ENCODE results near the gene PAQR4. TPM values are rescaled to one million over a fixed set of nuclear protein-coding genes. Genes with fewer than 3 reads are reported as not detected.
A peak's percentile ranks its signal among the peaks of the same experiment; 100 is the strongest.

The PAQR4 gene
- total RNA-seq, 2 donors from 2014 or later, result 30.5 to 32.0 TPM

GRCh38 chr16:2950773-2951172 lies 18.4 kb upstream of the PAQR4 start:
- Mint-ChIP-seq H3K36me3 (ENCODE audit: low read depth) (peaks cover 16% of the 10 kb centered on the region), H3K27me3 (ENCODE audit: insufficient read depth) (no peaks in the 10 kb centered on the region), H3K4me3 (no peak overlapping the region), H3K9me3 (peaks cover 9% of the 10 kb centered on the region), H3K4me1 (peaks cover 9% of the 10 kb centered on the region), H3K27ac (no peak overlapping the region)
- no peak for DNase-seq
- no peak overlapping the region for H3K9ac ChIP-seq (ENCODE audit: extremely low read depth, low read length, poor library complexity, severe bottlenecking)
- TF ChIP-seq CTCF (conservative IDR thresholded peaks at IDR 0.05), result peak; percentile 15
- no peak overlapping the region for H3K4me3 ChIP-seq (ENCODE audit: low read length)
- WGBS, 2 experiments (ENCODE audit: insufficient coverage in 1 of 2, insufficient read length in 1 of 2), result 90 to 92% methylated on average over 8 to 16 of the region's 16 CpGs
- H3K27ac ChIP-seq (ENCODE audit: low read depth, low read length), result no peak overlapping the region
- H3K9me3 ChIP-seq (ENCODE audit: control insufficient read depth, low read length), result no peaks in the 10 kb centered on the region
- H3K27me3 ChIP-seq (ENCODE audit: control insufficient read depth, insufficient read depth, low read length, poor library complexity, severe bottlenecking), result no peaks in the 10 kb centered on the region
- peaks cover 4% of the 10 kb centered on the region for H3K36me3 ChIP-seq (ENCODE audit: control insufficient read depth, insufficient read depth, low read length)
- peaks cover 8% of the 10 kb centered on the region for H3K4me1 ChIP-seq (ENCODE audit: control insufficient read depth, insufficient read depth, low read length)

GRCh38 chr16:2952679-2953078 lies 16.5 kb upstream of the PAQR4 start:
- Histone ChIP-seq H3K9me3 (ENCODE audit: control insufficient read depth, low read length) (no peaks in the 10 kb centered on the region), H3K36me3 (ENCODE audit: control insufficient read depth, insufficient read depth, low read length) (no peaks in the 10 kb centered on the region), H3K4me3 (ENCODE audit: low read length) (no peak overlapping the region), H3K4me1 (ENCODE audit: control insufficient read depth, insufficient read depth, low read length) (peaks cover 8% of the 10 kb centered on the region), H3K27ac (ENCODE audit: low read depth, low read length) (no peak overlapping the region), H3K27me3 (ENCODE audit: control insufficient read depth, insufficient read depth, low read length, poor library complexity, severe bottlenecking) (no peaks in the 10 kb centered on the region), H3K9ac (ENCODE audit: extremely low read depth, low read length, poor library complexity, severe bottlenecking) (no peak overlapping the region)
- H3K9me3 Mint-ChIP-seq, result no peaks in the 10 kb centered on the region
- peak; percentile 56 for DNase-seq
- TF ChIP-seq CTCF (conservative IDR thresholded peaks at IDR 0.05), result no peak
- H3K36me3 Mint-ChIP-seq (ENCODE audit: low read depth), result peaks cover 6% of the 10 kb centered on the region
- H3K4me1 Mint-ChIP-seq, result peaks cover 17% of the 10 kb centered on the region
- 90 to 94% methylated on average over 11 of the region's 11 CpGs for WGBS, 2 experiments (ENCODE audit: insufficient coverage in 1 of 2, insufficient read length in 1 of 2)
- no peak overlapping the region for H3K4me3 Mint-ChIP-seq
- H3K27me3 Mint-ChIP-seq (ENCODE audit: insufficient read depth), result no peaks in the 10 kb centered on the region
- H3K27ac Mint-ChIP-seq, result no peak overlapping the region

GRCh38 chr16:2953706-2954627 lies 15.2 kb upstream of the PAQR4 start:
- 79 to 81% methylated on average over 23 to 31 of the region's 31 CpGs for WGBS, 2 experiments (ENCODE audit: insufficient coverage in 1 of 2, insufficient read length in 1 of 2)
- no peak for TF ChIP-seq CTCF (conservative IDR thresholded peaks at IDR 0.05)
- no peaks in the 10 kb centered on the region for H3K27me3 Mint-ChIP-seq (ENCODE audit: insufficient read depth)
- H3K4me3 ChIP-seq (ENCODE audit: low read length), result no peak overlapping the region
- peaks cover 8% of the 10 kb centered on the region for H3K4me1 ChIP-seq (ENCODE audit: control insufficient read depth, insufficient read depth, low read length)
- no peaks in the 10 kb centered on the region for H3K9me3 Mint-ChIP-seq
- peak; percentile 84 for DNase-seq
- peaks cover 1% of the 10 kb centered on the region for H3K36me3 Mint-ChIP-seq (ENCODE audit: low read depth)
- no peaks in the 10 kb centered on the region for H3K27me3 ChIP-seq (ENCODE audit: control insufficient read depth, insufficient read depth, low read length, poor library complexity, severe bottlenecking)
- H3K4me3 Mint-ChIP-seq, result no peak overlapping the region
- no peak overlapping the region for H3K27ac Mint-ChIP-seq
- no peak overlapping the region for H3K9ac ChIP-seq (ENCODE audit: extremely low read depth, low read length, poor library complexity, severe bottlenecking)
- no peak overlapping the region for H3K27ac ChIP-seq (ENCODE audit: low read depth, low read length)
- H3K9me3 ChIP-seq (ENCODE audit: control insufficient read depth, low read length), result no peaks in the 10 kb centered on the region
- H3K4me1 Mint-ChIP-seq, result peaks cover 17% of the 10 kb centered on the region
- no peaks in the 10 kb centered on the region for H3K36me3 ChIP-seq (ENCODE audit: control insufficient read depth, insufficient read depth, low read length)

Data from endodermal cell (in vitro differentiated cells).